Measurements from ENCODE around the gene DNAJC5. TPM values are rescaled to one million over a fixed set of nuclear protein-coding genes. Genes with fewer than 3 reads are reported as not detected.

DNAJC5 gene
- total RNA-seq, 1 experiment from 2014 or later = 124 TPM

DNA sequence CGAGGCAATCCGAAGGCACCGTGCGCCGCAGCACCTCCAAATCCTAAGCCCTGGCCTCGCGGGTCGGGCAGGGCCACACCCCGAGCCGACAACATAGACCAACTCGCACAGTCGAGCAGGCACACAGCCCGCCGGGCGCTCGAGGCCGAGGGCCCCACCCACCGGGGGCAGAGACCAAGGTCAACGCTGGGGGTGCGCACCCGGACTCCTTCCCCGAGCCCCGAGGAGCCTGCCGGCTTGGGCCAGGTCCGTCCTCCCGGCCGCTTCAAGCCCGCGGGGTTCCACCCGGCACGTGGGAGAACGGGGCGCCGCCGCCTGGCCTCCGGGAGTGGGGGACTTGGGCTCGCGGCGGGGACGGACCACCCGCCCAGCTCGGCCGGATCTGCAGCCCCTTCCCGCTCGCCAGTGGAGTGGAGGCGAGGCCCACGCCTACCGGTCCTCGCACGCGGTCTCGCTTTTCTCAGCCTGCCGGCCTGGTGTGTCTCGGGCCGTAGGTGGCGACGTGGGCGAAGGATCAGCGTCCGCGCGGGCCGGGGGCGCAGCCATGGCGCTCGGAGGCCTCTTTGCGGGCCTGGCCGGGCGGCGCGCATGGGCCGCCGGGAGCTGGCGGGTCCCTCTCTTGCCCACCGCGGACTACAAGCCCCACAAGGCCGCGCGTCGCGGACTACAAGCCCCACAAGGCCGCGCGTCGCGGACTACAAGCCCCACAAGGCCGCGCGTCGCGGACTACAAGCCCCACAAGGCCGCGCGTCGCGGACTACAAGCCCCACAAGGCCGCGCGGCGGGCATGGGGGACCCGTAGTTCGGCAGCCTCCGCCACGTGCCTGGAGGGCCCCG lies 61.1 kb downstream of the DNAJC5 start, which contains the start of gene UCKL1:
Gene UCKL1, minus strand, starts transcription at position 590 of the 837 bp plus-strand sequence. Its CDS starts 44 bp downstream, at position 546.
- peak within 1 kb of the TSS; percentile 89 for H3K4me3 Mint-ChIP-seq (ENCODE audit: unreplicated experiment)

DNA sequence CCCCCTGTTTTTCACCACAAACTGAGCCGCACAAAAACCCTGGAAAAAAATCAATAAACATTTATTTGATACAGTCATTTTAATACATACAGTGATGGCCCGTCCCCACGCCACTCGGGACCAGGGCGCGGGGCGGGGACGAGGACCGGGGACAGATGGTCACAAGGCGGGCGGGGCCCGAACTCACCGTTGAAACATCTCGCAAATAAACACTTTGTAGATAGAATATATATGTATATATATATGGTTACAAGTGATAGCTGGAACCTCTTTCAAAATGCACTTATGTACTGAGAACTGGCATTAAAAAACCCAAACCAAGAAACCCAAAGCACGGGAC lies 61.7 kb downstream of the DNAJC5 start:
- Mint-ChIP-seq H3K27ac (ENCODE audit: unreplicated experiment) (peak overlapping the region; percentile 94), H3K4me3 (ENCODE audit: unreplicated experiment) (peak overlapping the region; percentile 89), H3K27me3 (ENCODE audit: insufficient read depth, unreplicated experiment) (no peaks in the 10 kb centered on the region), H3K4me1 (ENCODE audit: low read depth, unreplicated experiment) (peaks cover 43% of the 10 kb centered on the region), H3K36me3 (ENCODE audit: insufficient read depth, unreplicated experiment) (peaks cover 68% of the 10 kb centered on the region), H3K9me3 (ENCODE audit: unreplicated experiment) (no peaks in the 10 kb centered on the region)
- TF ChIP-seq, protein P1, sequence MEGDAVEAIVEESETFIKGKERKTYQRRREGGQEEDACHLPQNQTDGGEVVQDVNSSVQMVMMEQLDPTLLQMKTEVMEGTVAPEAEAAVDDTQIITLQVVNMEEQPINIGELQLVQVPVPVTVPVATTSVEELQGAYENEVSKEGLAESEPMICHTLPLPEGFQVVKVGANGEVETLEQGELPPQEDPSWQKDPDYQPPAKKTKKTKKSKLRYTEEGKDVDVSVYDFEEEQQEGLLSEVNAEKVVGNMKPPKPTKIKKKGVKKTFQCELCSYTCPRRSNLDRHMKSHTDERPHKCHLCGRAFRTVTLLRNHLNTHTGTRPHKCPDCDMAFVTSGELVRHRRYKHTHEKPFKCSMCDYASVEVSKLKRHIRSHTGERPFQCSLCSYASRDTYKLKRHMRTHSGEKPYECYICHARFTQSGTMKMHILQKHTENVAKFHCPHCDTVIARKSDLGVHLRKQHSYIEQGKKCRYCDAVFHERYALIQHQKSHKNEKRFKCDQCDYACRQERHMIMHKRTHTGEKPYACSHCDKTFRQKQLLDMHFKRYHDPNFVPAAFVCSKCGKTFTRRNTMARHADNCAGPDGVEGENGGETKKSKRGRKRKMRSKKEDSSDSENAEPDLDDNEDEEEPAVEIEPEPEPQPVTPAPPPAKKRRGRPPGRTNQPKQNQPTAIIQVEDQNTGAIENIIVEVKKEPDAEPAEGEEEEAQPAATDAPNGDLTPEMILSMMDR (IDR thresholded peaks at IDR 0.05; ENCODE audit: insufficient read depth in 1 of 2, low read depth in 1 of 2, low read length in 1 of 2, severe bottlenecking in 1 of 2, unreplicated experiment in 1 of 2) = no peak
- no TSS peak for BruUV-seq (replicated peaks)
- ChIA-PET CTCF (interaction anchor here (0.6 to 2.7 kb wide), 17 partner anchors 17 to 419 kb away, joined by 3 to 38 read pairs (median 6); partner anchors contain the start of genes ARFRP1, PRPF6, SAMD10 and TCEA2), POLR2A (interaction anchor here (0.6 to 2.0 kb wide), 15 partner anchors 11 to 436 kb away, joined by 3 to 24 read pairs (median 4); partner anchors contain the start of genes ARFRP1, GMEB2, HELZ2 and OPRL1)
- no peaks in the 10 kb centered on the region for H3K9me3 ChIP-seq
- H3K36me3 ChIP-seq (ENCODE audit: control insufficient read depth, insufficient read depth, low read length) = peaks cover 3% of the 10 kb centered on the region
- peak overlapping the region; percentile 58 for H3K4me3 ChIP-seq (ENCODE audit: low read depth, low read length)
- DNase-seq = no peak
- peaks cover 22% of the 10 kb centered on the region for H3K4me1 ChIP-seq
- intact Hi-C loops (cut with micrococcal nuclease; ENCODE audit: unreplicated experiment) = loop anchor here (1.0 to 5.0 kb wide), 7 partner anchors 13 to 419 kb away; partner anchors contain the start of genes ARFRP1, DNAJC5, PTK6 and TCEA2
- no peaks in the 10 kb centered on the region for H3K27me3 ChIP-seq (replicated peaks; ENCODE audit: control insufficient read depth, insufficient read depth, low read length)

More for the DNA sequence above, 61.1 kb downstream of the DNAJC5 start, which contains the start of gene UCKL1:
- Mint-ChIP-seq H3K36me3 (ENCODE audit: insufficient read depth, unreplicated experiment) (peaks cover 68% of the 10 kb centered on the region), H3K4me1 (ENCODE audit: low read depth, unreplicated experiment) (peaks cover 43% of the 10 kb centered on the region), H3K9me3 (ENCODE audit: unreplicated experiment) (no peaks in the 10 kb centered on the region), H3K27me3 (ENCODE audit: insufficient read depth, unreplicated experiment) (no peaks in the 10 kb centered on the region), H3K27ac (ENCODE audit: unreplicated experiment) (peak within 1 kb of the TSS; percentile 94)
- Histone ChIP-seq H3K4me3 (ENCODE audit: low read depth, low read length) (peak within 1 kb of the TSS; percentile 99), H3K36me3 (ENCODE audit: control insufficient read depth, insufficient read depth, low read length) (peaks cover 3% of the 10 kb centered on the region), H3K4me1 (peaks cover 22% of the 10 kb centered on the region), H3K9me3 (no peaks in the 10 kb centered on the region), H3K27me3 (replicated peaks; ENCODE audit: control insufficient read depth, insufficient read depth, low read length) (no peaks in the 10 kb centered on the region)
- ChIA-PET CTCF (interaction anchor here (0.6 to 2.7 kb wide), 11 partner anchors 18 to 453 kb away, joined by 3 to 38 read pairs (median 8); partner anchors contain the start of genes ARFRP1, PRPF6, SAMD10 and TCEA2), POLR2A (interaction anchor here (0.5 to 2.0 kb wide), 12 partner anchors 11 to 414 kb away, joined by 3 to 24 read pairs (median 4); partner anchors contain the start of genes ARFRP1, GMEB2, HELZ2 and PRPF6)
- TF ChIP-seq, protein P1 (IDR thresholded peaks at IDR 0.05; ENCODE audit: insufficient read depth in 1 of 2, low read depth in 1 of 2, low read length in 1 of 2, severe bottlenecking in 1 of 2, unreplicated experiment in 1 of 2) = peak in 1 of 2 experiments; percentile 34
- intact Hi-C loops (cut with micrococcal nuclease; ENCODE audit: unreplicated experiment) = loop anchor here (1.0 to 5.0 kb wide), 6 partner anchors 47 to 419 kb away; partner anchors contain the start of genes ARFRP1, DNAJC5, PTK6 and TCEA2
- TSS peak; percentile 65 for BruUV-seq (replicated peaks)
- DNase-seq = peak; percentile 97 to 99
